Fibroblast of pulmonary artery (primary cell): ENCODE data around the gene CDH23.

Experiments
- DNase-seq: peaks from one replicate; pipeline ENCODE4 v3.0.0-alpha.2; 2010; ENCODE audit warnings: low read depth
- H3K4me3 ChIP-seq: replicated peaks from 2 replicates; pipeline ENCODE4 v1.5.1; 2011; ENCODE audit warnings: low read depth, mild to moderate bottlenecking, control low read depth, low read length, moderate library complexity
- TF ChIP-seq, protein P1 (sequence below): IDR thresholded peaks from 2 replicates; pipeline ENCODE4 v1.5.1; 2011; ENCODE audit warnings: mild to moderate bottlenecking, control low read depth, low read length, inconsistent platforms; ENCODE audit errors: missing control alignments

Gene CDH23

GRCh38 chr10:71394926-71395562, 1.7 kb upstream of the CDH23 start:
- no peak for DNase-seq
- TF ChIP-seq, protein P1, sequence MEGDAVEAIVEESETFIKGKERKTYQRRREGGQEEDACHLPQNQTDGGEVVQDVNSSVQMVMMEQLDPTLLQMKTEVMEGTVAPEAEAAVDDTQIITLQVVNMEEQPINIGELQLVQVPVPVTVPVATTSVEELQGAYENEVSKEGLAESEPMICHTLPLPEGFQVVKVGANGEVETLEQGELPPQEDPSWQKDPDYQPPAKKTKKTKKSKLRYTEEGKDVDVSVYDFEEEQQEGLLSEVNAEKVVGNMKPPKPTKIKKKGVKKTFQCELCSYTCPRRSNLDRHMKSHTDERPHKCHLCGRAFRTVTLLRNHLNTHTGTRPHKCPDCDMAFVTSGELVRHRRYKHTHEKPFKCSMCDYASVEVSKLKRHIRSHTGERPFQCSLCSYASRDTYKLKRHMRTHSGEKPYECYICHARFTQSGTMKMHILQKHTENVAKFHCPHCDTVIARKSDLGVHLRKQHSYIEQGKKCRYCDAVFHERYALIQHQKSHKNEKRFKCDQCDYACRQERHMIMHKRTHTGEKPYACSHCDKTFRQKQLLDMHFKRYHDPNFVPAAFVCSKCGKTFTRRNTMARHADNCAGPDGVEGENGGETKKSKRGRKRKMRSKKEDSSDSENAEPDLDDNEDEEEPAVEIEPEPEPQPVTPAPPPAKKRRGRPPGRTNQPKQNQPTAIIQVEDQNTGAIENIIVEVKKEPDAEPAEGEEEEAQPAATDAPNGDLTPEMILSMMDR, result no peak

GRCh38 chr10:71395621-71396020, 1.1 kb upstream of the CDH23 start:
- no peak overlapping the region for H3K4me3 ChIP-seq
- TF ChIP-seq, protein P1, result peak; percentile 4
- no peak for DNase-seq

More at GRCh38 chr10:71394926-71395562, 1.7 kb upstream of the CDH23 start:
- H3K4me3 ChIP-seq, result no peak overlapping the region

GRCh38 chr10:71396084-71396710, 523 bp upstream of the CDH23 start:
- TF ChIP-seq, protein P1, result no peak
- H3K4me3 ChIP-seq, result no peak overlapping the region
- peak; percentile 3 for DNase-seq

DNA sequence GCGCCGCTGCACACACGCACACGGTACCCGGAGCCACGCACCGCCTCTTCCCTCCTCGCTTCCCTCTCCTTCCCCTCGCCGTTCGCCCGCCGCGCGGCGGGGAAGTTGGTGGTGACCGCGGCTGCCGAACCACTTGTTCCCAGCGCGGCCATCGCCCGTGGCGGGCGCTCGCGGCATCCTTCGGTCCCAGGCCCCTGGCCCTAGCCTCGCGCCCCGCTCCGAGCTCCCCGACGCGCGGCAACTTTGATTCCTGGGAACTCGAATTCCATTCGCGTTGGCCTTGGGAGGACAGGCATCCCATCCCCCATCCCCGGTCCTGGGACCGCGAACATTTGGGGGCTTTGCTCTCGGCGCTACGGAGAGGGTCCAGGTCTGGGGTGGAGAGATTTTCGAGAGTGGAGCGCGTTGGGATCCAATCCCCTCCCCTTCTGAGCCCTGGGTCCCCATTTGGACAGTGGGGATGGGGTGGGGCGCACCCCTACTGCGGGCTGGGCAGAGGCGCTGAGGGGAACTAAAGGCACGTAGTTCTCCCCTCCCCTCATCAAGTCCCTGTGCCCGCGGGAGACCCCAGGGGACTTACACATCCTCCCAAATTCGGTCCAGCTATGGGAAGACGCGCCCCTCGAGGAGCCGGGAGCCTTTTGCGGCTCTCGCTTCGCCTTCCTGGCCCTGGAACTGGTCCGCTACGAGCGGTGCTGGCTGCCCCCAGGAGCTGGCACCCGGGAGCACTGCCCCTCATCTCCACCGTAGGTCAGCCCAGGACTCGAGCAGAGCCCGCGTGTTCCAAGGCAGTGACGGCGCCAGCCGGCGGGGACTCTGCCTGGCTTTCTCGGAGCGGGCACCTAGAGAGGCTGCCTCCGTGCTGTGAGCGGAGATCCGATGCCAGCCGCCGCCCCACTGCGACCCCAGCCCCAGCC, 834 bp downstream of the CDH23 start:
- H3K4me3 ChIP-seq, result no peak overlapping the region
- DNase-seq, result no peak
- TF ChIP-seq, protein P1, result no peak

GRCh38 chr10:71398976-71399375, 2.3 kb downstream of the CDH23 start:
- H3K4me3 ChIP-seq, result no peak overlapping the region
- no peak for DNase-seq

DNA sequence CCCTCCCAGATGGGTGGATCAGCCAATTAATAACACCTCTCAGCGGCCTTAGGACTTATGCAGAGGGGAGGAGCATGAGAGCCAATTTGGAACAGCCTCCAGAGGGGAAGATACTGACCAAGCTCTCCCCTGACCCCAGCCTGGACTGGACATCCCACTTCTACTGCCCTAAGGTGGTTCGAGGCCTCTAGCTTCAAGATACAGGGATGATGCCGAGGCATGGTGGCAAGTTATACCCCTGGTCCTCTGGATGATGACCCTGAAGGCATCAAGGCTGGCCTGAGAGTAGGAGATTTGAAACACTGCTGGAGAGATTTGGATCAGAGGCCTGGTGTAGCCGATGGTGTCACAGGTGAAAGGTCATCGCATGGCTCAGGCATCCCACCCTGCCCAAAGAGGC, 3.2 kb downstream of the CDH23 start:
- H3K4me3 ChIP-seq, result no peak overlapping the region
- no peak for DNase-seq
- TF ChIP-seq, protein P1, result no peak

More at GRCh38 chr10:71398976-71399375, 2.3 kb downstream of the CDH23 start:
- TF ChIP-seq, protein P1, result no peak
